AML-193 (cell line): ENCODE results near the gene ANKRD62.
"Not testable (repeated sequence)": the region's sequence is repeated elsewhere in the genome, so short reads cannot be mapped to it uniquely, and the experiment has no call there.

ENCODE experiments used
- DNase-seq, 2 experiments: peaks; one replicate each; lab custom pipeline; 2025; lab: John Stamatoyannopoulos, UW

ANKRD62 gene

GRCh38 chr18:12099160-12099559, 5.5 kb downstream of the ANKRD62 start:
- DNase-seq, result no peak

- DNase-seq, result no peak
Observed at GRCh38 chr18:12101266-12101665, 7.6 kb downstream of the ANKRD62 start.

GRCh38 chr18:12102136-12102842, 8.6 kb downstream of the ANKRD62 start:
- DNase-seq, result no peak

- no peak for DNase-seq
Observed at GRCh38 chr18:12106471-12106870, 12.8 kb downstream of the ANKRD62 start.

- DNase-seq, result no peak
Observed at GRCh38 chr18:12109836-12110235, 16.2 kb downstream of the ANKRD62 start.

GRCh38 chr18:12113999-12114646, 20.5 kb downstream of the ANKRD62 start:
- DNase-seq, result no peak

DNA sequence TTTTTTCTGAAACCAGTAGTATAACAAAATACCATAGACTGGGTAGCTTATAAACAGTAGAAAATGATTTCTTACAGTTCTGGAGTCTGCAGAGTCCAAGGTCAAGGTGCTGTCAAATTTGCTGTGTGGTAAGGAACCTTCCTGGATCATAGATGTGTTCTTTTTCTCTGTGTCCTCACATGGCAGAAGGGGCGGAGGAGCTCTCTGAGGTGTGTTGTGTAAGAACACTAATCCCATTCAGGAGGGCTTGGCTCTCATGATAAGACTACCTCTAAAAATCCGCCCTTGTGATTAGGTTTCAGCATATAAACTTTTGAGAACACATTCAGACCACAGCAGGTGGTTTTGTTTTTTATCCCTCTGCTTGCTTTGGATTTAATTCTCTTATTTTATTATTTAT, 25.7 kb downstream of the ANKRD62 start:
- DNase-seq, result no peak

GRCh38 chr18:12121175-12122042, 27.8 kb downstream of the ANKRD62 start:
- no peak for DNase-seq

GRCh38 chr18:12122043-12122389, 28.4 kb downstream of the ANKRD62 start:
- DNase-seq, result not testable (repeated sequence)

- not testable (repeated sequence) for DNase-seq
Observed at GRCh38 chr18:12127647-12128046, 34.0 kb downstream of the ANKRD62 start.

DNA sequence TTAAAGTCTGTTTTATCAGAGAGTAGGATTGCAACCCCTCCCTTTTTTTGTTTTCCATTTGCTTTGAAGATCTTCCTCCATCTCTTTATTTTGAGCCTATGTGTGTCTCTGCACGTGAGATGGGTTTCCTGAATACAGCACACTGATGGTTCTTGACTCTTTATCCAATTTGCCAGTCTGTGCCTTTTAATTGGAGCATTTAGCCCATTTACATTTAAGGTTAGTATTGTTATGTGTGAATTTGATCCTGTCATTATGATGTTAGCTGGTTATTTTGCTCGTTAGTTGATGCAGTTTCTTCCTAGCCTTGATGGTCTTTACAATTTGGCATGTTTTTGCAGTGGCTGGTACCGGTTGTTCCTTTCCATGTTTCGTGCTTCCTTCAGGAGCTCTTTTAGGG, 45.2 kb downstream of the ANKRD62 start:
- not testable (repeated sequence) for DNase-seq

DNA sequence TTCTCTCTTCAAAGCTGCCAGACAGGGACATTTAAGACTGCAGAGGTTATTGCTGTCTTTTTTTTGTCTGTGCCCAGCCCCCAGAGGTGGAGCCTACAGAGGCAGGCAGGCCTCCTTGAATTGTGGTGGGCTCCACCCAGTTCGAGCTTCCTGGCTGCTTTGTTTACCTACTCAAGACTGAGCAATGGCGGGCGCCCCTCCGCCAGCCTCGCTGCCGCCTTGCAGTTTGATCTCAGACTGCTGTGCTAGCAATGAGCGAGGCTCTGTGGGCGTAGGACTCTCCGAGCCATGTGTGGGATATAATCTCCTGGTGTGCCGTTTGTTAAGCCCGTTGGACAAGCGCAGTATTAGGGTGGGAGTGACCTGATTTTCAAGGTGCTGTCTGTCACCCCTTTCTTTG, 47.2 kb downstream of the ANKRD62 start:
- not testable (repeated sequence) for DNase-seq

DNA sequence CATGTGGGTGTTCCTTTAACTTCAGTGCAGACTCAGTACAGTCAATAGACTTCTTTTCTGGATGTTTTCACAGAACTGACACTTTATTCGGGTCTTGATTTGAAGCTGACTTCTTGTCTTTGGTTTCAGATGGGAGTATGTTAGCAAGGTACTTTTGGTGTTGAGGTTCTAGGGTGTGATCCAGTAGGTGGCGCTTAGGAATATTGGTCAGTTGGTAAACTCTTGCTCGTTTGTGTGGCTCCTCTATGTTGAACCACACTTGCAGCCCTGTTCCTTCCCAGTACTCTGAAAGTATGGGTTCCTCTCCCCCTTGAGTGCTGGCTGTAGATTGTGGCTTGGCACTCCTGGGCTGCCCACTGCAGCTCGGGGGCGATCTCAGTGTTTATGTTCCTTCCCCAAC, 48.1 kb downstream of the ANKRD62 start:
- not testable (repeated sequence) for DNase-seq

- not testable (repeated sequence) for DNase-seq
Observed at GRCh38 chr18:12149431-12149830, 55.8 kb downstream of the ANKRD62 start.

- DNase-seq, result no peak
Observed at GRCh38 chr18:12154361-12154760, 60.7 kb downstream of the ANKRD62 start.

DNA sequence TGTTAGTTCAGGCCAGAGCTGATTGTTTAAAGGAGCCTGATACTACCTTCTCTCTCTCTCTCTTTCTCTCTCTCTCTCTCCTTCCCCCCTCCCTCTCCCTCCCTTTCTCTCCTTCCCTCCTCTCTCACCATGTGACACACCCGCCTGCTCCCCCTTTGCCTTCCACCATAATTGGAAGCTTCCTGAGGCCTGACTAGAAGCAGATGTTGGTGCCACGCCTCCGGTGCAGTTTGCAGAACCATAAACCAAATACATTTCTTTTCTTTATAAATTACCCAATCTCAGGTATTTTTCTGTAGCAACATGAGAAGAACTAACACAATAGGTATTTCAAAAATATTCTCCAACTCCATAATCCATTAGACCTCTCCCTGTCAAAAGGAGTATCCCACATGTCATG, 62.4 kb downstream of the ANKRD62 start:
- no peak for DNase-seq

- DNase-seq, result no peak
Observed at GRCh38 chr18:12159446-12159845, 65.8 kb downstream of the ANKRD62 start.

GRCh38 chr18:12162786-12163185, 69.1 kb downstream of the ANKRD62 start:
- no peak for DNase-seq

DNA sequence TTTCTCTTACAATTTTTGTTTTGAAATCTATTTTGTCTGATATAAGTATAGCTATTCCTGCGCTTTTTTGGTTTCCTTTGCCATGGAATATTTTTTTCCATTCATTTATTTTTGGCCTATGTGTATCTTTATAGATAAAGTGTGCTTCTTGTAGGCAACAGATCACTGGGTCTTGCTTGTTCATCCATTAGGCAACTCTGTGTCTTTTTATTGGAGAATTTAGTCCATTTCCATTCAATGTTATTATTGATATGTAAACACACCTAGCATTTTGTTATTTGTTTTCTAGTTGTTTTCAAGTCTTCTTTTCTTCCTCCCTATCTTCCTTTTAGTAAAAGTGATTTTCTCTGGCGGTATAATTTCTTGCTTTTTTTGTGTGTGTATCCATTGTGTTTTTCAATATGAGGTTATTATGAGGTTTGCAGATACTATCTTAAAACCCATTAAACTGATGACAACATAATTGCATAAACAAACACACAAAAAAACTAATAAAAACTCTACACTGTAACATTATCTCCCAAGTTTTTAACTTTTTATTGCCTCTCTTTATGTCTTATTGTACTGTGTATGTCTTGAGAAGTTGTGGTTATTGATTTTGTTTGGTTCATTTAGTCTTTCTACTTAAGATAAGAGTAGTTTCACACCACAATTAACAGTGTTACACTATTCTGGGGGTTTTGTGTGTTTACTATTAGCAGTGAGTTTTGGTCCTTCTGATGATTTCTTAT, 71.6 kb downstream of the ANKRD62 start:
- DNase-seq, result no peak
